Amniotic epithelial cell (primary cell): ENCODE results near the gene CNOT6L.
"Not testable (repeated sequence)": the region's sequence is repeated elsewhere in the genome, so short reads cannot be mapped to it uniquely, and the experiment has no call there.

ENCODE experiments used
- DNase-seq: peaks from one replicate; pipeline ENCODE4 v3.0.0-alpha.2; 2010; ENCODE audit warnings: low read depth

CNOT6L gene

GRCh38 chr4:77782102-77782835 lies 36.9 kb downstream of the CNOT6L start:
- no peak for DNase-seq

DNA sequence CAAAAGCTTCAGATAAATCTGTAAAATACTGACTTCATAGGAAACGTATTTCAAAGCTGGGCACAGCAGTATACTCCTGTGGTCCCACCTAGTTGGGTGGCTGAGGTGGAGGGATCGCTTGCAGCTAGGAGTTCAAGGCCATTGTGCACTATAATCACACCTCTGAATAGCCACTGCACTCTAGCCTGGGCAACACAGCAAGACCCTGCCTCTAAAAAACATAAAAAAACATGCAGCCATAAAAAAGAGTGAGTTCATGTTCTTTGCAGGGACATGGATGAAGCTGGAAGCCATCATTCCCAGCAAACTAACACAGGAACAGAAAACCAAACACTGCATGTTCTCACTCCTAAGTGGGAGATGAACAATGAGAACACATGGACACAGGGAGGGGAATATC lies 38.4 kb downstream of the CNOT6L start:
- DNase-seq: not testable (repeated sequence)

DNA sequence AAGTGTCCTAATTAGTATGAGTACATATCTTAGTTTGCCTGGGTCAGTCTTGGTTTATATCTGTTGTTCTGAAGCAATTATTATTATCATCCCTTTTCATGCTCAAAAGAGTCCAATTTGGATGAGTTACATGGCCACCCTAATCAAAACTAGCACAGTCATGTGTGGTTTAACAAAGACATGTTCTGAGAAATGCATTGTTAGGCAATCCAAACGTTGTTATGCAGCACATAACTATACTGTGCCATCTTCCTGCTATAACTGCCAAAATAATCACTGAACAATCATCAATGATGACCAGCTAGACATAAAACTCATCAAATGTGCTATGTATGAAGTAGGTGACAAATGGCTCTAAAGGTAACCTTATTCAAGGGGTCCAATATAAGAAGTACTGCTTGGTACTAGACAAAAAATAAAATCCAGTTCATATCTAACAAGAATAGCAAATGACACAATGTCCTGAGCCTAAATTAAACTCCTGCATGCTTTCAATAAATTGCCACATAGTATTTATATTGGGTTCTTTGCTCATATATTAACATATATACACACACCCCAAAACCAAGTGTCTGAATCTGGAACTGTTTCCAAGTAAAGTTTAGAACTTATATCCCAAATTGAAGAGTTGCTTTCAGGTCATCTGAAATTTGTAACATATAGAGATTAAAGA lies 41.9 kb downstream of the CNOT6L start:
- DNase-seq: peak; percentile 71

- peak; percentile 52 for DNase-seq
Observed at GRCh38 chr4:77776182-77777134, 42.7 kb downstream of the CNOT6L start.

DNA sequence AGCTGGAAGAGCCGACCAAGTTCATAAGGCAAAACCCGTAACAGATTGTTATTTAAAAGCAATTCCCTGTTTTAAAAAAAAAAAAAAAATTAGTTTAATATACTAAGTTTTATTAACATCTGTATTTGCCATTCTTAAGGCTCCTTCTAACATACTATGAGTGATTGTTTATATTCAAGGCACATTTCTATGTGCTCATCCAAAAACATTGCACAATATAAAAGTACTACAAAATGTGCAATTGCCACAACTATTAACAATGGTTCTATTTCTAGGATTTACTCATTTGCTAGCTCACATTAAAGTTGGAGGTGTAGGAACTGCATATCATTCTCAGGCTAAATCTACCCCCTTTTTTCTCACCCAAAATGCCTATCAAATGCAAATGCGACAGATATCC lies 46.1 kb downstream of the CNOT6L start:
- peak; percentile 49 for DNase-seq

DNA sequence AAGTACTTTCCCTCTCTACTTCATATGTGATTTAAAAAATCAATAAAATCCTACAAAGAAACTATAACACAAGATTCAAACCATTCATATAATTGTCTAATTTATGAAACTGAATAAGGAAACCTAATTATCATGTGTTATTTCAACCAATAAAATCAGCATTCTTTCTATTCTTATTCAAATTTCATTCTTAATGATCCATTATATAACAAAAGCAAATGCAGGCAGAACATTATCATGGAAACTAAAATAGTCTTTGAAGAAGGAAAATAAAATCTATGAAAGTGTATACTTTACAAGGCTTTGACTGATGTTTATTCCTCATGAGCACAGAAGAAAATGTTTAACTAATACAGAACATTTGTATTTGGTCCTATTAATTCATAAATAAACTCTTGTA lies 47.6 kb downstream of the CNOT6L start:
- no peak for DNase-seq

- no peak for DNase-seq
Observed at GRCh38 chr4:77765720-77766119, 53.4 kb downstream of the CNOT6L start.

GRCh38 chr4:77762531-77762930 lies 56.6 kb downstream of the CNOT6L start:
- DNase-seq: no peak

DNA sequence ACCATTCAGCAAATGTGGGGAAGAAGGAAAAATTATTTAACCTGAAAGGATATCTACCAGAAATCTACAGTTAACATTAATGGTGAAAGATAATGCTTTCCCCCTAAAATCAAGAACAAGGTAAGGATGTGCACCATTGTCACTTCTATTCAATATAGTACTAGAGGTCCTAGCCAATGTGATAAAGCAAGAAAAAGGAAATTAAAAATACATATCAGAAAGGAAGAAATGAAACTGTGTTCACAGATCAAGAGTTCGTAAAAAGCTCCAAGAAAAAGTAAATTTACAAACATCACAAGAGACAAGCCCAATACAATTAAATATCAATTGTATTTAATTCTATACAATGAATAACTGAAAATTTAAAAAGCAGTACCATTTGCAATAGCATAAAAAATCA lies 57.6 kb downstream of the CNOT6L start:
- no peak for DNase-seq

- DNase-seq: no peak
Observed at GRCh38 chr4:77758804-77759203, 60.4 kb downstream of the CNOT6L start.

- no peak for DNase-seq
Observed at GRCh38 chr4:77751764-77752163, 67.4 kb downstream of the CNOT6L start.

DNA sequence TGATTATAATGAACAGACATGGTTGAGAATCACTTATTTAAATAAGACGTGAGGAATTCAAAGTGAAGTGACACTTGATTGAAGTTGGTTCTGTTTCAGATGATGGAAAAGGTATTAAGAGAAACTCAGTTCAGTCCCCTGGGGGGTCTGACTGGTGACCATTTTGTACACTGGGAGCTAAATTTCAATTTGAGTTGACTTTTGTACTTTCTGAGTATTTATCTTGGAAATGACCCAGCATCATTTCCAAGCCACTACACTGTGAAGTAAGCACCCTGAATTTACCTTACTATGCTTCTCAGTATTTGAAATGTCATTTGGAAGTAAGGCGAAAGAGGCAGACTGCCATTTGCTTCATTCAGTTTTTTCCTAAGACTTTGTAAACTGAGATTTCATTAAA lies 73.4 kb downstream of the CNOT6L start:
- DNase-seq: no peak

DNA sequence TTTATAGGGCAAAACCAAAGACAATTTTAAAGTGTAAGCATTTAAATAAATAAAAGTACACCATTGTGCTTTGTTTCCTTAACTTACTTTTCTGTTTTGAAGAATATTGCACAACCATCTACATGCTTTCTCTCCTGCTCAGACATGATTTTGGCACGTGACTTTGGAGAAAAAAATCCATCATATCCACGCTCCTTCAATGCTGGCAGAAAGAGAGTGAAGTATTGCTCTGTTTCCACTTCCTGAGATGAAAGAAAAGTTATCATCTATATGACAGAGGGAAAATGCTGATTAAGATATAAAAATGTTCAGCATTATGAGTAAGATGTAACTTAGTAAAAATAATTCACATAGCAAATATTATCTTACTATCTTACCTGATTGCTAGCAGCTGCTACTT lies 77.1 kb downstream of the CNOT6L start:
- DNase-seq: peak; percentile 63

DNA sequence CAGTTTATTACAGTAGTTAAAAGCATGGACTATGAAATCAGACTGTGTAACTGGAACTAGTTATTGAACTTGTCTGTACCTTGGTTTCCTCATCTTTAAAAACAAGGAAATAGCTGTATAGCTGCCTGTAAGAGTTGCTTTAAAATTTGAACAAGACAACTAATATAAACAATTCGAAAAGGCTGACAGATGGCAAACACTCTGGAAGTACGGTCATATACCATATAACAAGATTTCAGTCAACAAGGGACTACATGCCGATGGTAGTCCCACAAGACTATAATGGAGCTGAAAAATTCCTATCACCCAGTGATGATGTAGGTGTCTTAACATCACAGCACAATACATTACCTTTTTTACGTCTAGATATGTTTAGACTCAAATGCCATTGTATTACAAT lies 78.7 kb downstream of the CNOT6L start:
- no peak for DNase-seq

DNA sequence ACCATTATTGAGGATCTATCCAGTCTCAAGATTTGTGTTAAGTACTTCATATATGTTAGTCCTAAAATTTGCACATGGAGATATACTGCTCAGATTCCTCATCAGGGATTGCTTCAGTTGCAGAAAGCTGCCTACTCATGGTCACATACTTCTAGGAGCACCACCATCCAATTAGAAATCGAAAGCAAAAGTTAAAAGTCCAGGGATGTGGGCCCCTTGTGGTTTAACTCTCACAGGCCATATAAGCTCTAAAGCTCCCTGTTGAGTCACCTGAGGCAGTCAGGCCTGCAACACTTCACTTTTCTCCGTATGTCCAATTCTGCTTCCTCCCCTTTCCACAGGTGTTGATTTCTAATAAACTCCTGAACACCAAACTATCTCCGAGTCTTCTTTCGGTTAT lies 84.2 kb downstream of the CNOT6L start:
- DNase-seq: peak; percentile 95

GRCh38 chr4:77731656-77732055 lies 87.5 kb downstream of the CNOT6L start:
- DNase-seq: no peak

DNA sequence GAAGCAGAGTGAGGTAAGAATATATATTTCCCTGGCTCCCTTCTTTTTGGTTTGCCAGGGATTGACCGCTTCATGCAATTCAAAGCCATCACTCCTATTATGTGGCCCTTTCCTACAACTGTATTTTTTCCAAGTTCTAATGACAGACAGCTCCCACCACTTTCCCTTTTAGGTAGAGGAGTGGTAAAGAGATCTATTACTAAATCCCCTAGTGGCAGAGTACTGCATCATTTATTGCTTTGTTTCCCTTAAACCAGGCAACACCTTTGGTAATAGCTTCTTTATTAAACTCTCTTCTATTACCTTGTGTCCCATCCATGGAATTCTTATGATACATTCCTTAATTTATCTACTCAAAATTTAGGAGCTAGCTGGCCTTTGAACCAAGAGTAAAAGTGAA lies 90.7 kb downstream of the CNOT6L start:
- no peak for DNase-seq

GRCh38 chr4:77721073-77721472 lies 98.1 kb downstream of the CNOT6L start:
- DNase-seq: no peak

GRCh38 chr4:77718500-77718899 lies 100.7 kb downstream of the CNOT6L start:
- not testable (repeated sequence) for DNase-seq

DNA sequence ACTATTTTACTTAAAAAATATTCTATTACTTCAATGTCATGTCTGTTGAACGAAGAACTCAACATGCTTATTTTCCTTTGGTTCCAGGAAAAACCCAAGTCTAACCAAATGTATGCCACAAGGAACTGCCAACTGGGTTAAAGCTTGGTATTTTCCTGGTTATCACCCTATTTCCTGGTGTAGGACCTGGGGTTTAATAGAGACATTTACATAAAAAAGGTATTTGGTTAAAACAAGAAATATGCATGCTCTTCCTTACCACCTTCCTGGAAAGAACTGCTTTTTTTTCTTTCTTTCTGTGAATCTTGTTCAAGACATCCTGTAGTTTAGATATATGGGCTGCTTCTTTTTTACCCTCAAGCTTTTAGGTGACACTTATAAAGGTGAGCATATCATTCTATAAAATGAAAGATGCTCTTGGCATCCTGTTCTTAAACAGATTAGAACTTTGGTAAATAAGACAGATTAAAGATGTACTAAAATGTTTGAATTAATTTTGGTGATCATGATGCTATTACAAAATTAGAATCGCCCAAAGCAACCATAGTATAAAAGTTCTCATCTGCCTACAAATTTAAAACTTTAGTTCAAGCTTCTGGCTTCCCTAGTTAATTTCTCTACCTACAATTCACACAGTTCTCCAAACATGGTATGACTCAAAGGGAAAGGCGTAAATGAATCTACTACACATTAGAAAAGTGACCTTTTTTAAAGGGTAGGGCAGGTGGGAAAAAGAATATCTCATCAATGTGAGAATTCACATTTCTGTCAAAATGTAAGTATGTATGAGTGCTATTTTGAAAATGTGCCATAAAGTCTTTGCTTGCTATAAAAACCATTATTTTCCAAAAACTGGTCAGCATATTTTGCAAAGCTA lies 103.5 kb downstream of the CNOT6L start:
- no peak for DNase-seq

GRCh38 chr4:77714514-77714913 lies 104.7 kb downstream of the CNOT6L start:
- DNase-seq: no peak

DNA sequence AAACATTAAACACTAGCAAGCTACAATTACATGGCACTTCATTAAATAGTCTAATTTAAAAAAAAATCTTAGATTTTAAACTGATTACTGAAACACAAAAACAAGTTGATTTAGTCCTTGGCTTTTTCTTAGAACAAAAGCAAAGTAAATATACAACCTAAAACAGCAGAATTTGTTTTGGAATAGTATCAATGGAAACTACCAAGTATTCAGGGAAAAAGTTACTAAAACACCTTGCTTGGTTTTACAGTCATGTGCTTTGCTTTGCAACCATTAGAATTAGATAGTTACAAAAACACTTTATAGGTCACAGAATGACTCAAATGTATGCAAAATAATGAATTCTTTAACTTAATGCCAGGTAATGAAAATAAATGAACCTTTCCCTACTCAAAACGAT lies 105.3 kb downstream of the CNOT6L start:
- DNase-seq: no peak
